Glomerular visceral epithelial cell (primary cell): Measurements from ENCODE around the gene CPOX.
"Not testable (repeated sequence)": the region's sequence is repeated elsewhere in the genome, so short reads cannot be mapped to it uniquely, and the experiment has no call there.

Experiments
- DNase-seq: peaks from one replicate; pipeline ENCODE4 v3.0.0-alpha.2; 2016; ENCODE audit errors: extremely low spot score

Gene CPOX

GRCh38 chr3:98563661-98564281, 29.6 kb downstream of the CPOX start:
- DNase-seq, result peak; percentile 43

GRCh38 chr3:98561727-98562521, 31.5 kb downstream of the CPOX start:
- peak; percentile 25 for DNase-seq

- no peak for DNase-seq
Measured at GRCh38 chr3:98560911-98561310, 32.5 kb downstream of the CPOX start.

- not testable (repeated sequence) for DNase-seq
Measured at GRCh38 chr3:98559769-98560168, 33.6 kb downstream of the CPOX start.

GRCh38 chr3:98558100-98558827, 35.1 kb downstream of the CPOX start:
- DNase-seq, result no peak

- DNase-seq, result no peak
Measured at GRCh38 chr3:98557324-98558010, 35.9 kb downstream of the CPOX start.

- DNase-seq, result no peak
Measured at GRCh38 chr3:98556164-98557130, 37.0 kb downstream of the CPOX start.

GRCh38 chr3:98555025-98555379, 38.4 kb downstream of the CPOX start:
- no peak for DNase-seq

- DNase-seq, result no peak
Measured at GRCh38 chr3:98554580-98554979, 38.8 kb downstream of the CPOX start.

- DNase-seq, result no peak
Measured at GRCh38 chr3:98553753-98554152, 39.7 kb downstream of the CPOX start.

- no peak for DNase-seq
Measured at GRCh38 chr3:98553021-98553563, 40.3 kb downstream of the CPOX start.

GRCh38 chr3:98552232-98553020, 41.0 kb downstream of the CPOX start:
- DNase-seq, result no peak

GRCh38 chr3:98551754-98552153, 41.7 kb downstream of the CPOX start:
- no peak for DNase-seq

GRCh38 chr3:98551236-98551635, 42.2 kb downstream of the CPOX start:
- DNase-seq, result no peak

- DNase-seq, result no peak
Measured at GRCh38 chr3:98550833-98551232, 42.6 kb downstream of the CPOX start.

- DNase-seq, result no peak
Measured at GRCh38 chr3:98548544-98548943, 44.9 kb downstream of the CPOX start.

- no peak for DNase-seq
Measured at GRCh38 chr3:98545940-98546339, 47.5 kb downstream of the CPOX start.

- DNase-seq, result no peak
Measured at GRCh38 chr3:98542623-98543022, 50.8 kb downstream of the CPOX start.

- DNase-seq, result no peak
Measured at GRCh38 chr3:98541695-98542094, 51.7 kb downstream of the CPOX start.

GRCh38 chr3:98540346-98540745, 53.1 kb downstream of the CPOX start:
- no peak for DNase-seq
